ENCODE results near the gene COG5. TPM values are rescaled to one million over a fixed set of nuclear protein-coding genes. Genes with fewer than 3 reads are reported as not detected.

The COG5 gene
- total RNA-seq, 1 donor from 2014 or later: 37.1 TPM

GRCh38 chr7:107396081-107396480, 167.6 kb downstream of the COG5 start:
- no peak overlapping the region for H3K4me3 ChIP-seq (ENCODE audit: low read depth, low read length)
- no peak for DNase-seq (ENCODE audit: low read depth)
- TF ChIP-seq CTCF (IDR thresholded peaks at IDR 0.05; ENCODE audit: insufficient read depth, low read length, poor library complexity, severe bottlenecking): no peak
- H3K36me3 ChIP-seq (ENCODE audit: control insufficient read depth, insufficient read depth, low read length): no peaks in the 10 kb centered on the region
- H3K27me3 ChIP-seq (ENCODE audit: control insufficient read depth, insufficient read depth, low read length): no peaks in the 10 kb centered on the region

GRCh38 chr7:107394831-107395230, 168.9 kb downstream of the COG5 start:
- no peak for DNase-seq (ENCODE audit: low read depth)
- no peak for TF ChIP-seq CTCF (IDR thresholded peaks at IDR 0.05; ENCODE audit: insufficient read depth, low read length, poor library complexity, severe bottlenecking)
- H3K27me3 ChIP-seq (ENCODE audit: control insufficient read depth, insufficient read depth, low read length): no peaks in the 10 kb centered on the region
- H3K4me3 ChIP-seq (ENCODE audit: low read depth, low read length): no peak overlapping the region
- H3K36me3 ChIP-seq (ENCODE audit: control insufficient read depth, insufficient read depth, low read length): no peaks in the 10 kb centered on the region

- no peaks in the 10 kb centered on the region for H3K36me3 ChIP-seq (ENCODE audit: control insufficient read depth, insufficient read depth, low read length)
- H3K27me3 ChIP-seq (ENCODE audit: control insufficient read depth, insufficient read depth, low read length): no peaks in the 10 kb centered on the region
- no peak overlapping the region for H3K4me3 ChIP-seq (ENCODE audit: low read depth, low read length)
- TF ChIP-seq CTCF (IDR thresholded peaks at IDR 0.05; ENCODE audit: insufficient read depth, low read length, poor library complexity, severe bottlenecking): no peak
- no peak for DNase-seq (ENCODE audit: low read depth)
Observed at GRCh38 chr7:107394276-107394675, 169.4 kb downstream of the COG5 start.

- no peaks in the 10 kb centered on the region for H3K36me3 ChIP-seq (ENCODE audit: control insufficient read depth, insufficient read depth, low read length)
- H3K4me3 ChIP-seq (ENCODE audit: low read depth, low read length): no peak overlapping the region
- TF ChIP-seq CTCF (IDR thresholded peaks at IDR 0.05; ENCODE audit: insufficient read depth, low read length, poor library complexity, severe bottlenecking): no peak
- no peak for DNase-seq (ENCODE audit: low read depth)
- H3K27me3 ChIP-seq (ENCODE audit: control insufficient read depth, insufficient read depth, low read length): no peaks in the 10 kb centered on the region
Observed at GRCh38 chr7:107392830-107393229, 170.9 kb downstream of the COG5 start.

GRCh38 chr7:107390916-107391315, 172.8 kb downstream of the COG5 start:
- no peak for DNase-seq (ENCODE audit: low read depth)
- no peaks in the 10 kb centered on the region for H3K36me3 ChIP-seq (ENCODE audit: control insufficient read depth, insufficient read depth, low read length)
- no peaks in the 10 kb centered on the region for H3K27me3 ChIP-seq (ENCODE audit: control insufficient read depth, insufficient read depth, low read length)
- TF ChIP-seq CTCF (IDR thresholded peaks at IDR 0.05; ENCODE audit: insufficient read depth, low read length, poor library complexity, severe bottlenecking): no peak
- no peak overlapping the region for H3K4me3 ChIP-seq (ENCODE audit: low read depth, low read length)

- Histone ChIP-seq H3K4me3 (ENCODE audit: low read depth, low read length) (no peak overlapping the region), H3K27me3 (ENCODE audit: control insufficient read depth, insufficient read depth, low read length) (no peaks in the 10 kb centered on the region), H3K36me3 (ENCODE audit: control insufficient read depth, insufficient read depth, low read length) (no peaks in the 10 kb centered on the region)
- no peak for DNase-seq (ENCODE audit: low read depth)
- TF ChIP-seq CTCF (IDR thresholded peaks at IDR 0.05; ENCODE audit: insufficient read depth, low read length, poor library complexity, severe bottlenecking): no peak
Observed at GRCh38 chr7:107388604-107389003, 175.1 kb downstream of the COG5 start.

All from kidney epithelial cell (primary cell).